Measurements from ENCODE around the gene HS3ST1.

The HS3ST1 gene

DNA sequence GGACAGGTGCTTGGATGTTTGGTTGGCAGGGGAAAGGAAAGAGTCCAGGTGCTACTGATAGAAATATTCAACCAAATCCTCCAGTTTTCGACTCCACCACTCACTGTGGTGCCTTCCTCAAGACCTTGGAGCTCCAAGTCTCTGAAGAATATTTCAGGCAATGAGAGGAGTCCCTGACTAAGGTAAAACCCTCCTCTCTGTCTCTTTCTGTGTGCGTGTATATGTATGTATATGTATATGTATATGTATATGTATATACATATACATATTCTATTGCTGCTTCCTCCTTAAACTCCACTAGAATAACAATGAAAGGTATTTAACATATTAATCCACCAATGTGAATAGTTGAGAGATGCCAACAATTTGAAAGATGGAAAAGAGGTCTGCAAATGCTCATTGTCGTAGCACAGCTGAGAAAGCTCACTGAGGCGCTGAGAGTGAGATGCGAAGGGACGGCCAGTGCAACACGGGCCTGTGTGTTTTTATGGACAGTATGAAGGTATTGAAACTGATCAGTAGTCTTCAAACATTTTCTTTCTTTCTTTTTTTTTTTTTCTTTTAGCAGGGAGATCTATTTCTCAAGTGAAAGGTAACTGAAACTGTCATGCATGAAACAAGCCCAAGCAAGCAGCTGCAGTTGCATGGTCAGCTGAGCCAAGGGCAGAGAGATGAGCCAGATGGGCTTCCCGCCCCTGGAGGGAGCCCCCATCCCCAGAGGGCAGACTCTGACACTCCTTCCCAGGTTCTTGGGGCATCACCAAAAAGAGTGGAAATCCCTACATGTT is 41.1 kb upstream of the HS3ST1 start:
- TF ChIP-seq, protein P1, sequence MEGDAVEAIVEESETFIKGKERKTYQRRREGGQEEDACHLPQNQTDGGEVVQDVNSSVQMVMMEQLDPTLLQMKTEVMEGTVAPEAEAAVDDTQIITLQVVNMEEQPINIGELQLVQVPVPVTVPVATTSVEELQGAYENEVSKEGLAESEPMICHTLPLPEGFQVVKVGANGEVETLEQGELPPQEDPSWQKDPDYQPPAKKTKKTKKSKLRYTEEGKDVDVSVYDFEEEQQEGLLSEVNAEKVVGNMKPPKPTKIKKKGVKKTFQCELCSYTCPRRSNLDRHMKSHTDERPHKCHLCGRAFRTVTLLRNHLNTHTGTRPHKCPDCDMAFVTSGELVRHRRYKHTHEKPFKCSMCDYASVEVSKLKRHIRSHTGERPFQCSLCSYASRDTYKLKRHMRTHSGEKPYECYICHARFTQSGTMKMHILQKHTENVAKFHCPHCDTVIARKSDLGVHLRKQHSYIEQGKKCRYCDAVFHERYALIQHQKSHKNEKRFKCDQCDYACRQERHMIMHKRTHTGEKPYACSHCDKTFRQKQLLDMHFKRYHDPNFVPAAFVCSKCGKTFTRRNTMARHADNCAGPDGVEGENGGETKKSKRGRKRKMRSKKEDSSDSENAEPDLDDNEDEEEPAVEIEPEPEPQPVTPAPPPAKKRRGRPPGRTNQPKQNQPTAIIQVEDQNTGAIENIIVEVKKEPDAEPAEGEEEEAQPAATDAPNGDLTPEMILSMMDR (IDR thresholded peaks at IDR 0.05) = no peak

DNA sequence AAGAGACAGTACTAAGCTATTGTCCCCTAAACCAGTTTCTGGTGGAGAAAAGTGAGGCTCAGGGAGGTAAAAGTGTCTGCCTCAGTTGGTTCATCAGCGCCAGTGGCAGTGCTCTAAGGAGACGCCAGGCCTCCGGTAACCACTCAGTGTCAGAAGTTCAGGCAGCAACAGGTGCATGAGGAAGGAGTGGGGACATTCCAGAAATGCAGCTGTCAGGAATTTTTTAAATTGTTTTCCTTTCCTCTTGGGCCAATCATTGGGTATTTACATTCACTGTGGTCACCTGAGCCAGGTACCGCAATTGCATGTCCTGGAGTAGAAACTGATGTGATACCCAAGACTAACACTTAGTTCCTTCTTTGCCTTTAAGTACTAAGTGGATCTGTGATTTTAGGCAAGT is 40.2 kb upstream of the HS3ST1 start:
- TF ChIP-seq, protein P1 (IDR thresholded peaks at IDR 0.05) = no peak

DNA sequence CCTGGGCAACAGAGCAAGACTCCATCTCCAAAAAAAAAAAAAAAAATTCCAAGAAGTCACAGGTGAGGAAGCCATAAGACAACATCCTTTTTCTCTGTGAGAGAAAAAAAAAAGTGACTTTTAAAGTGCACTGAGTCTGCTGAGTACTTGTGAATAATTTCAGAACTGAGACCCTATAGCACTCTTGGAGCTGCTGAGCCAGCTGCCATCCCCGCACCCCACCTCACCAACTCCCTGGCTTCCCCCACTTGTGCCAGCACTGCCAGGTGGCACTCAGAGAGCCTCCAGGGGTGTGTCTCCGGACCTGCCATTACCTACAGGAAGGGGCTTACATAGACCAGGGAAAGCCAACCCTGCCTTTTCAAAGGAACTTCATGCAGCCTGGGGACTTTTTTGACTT is 39.2 kb upstream of the HS3ST1 start:
- TF ChIP-seq, protein P1 (IDR thresholded peaks at IDR 0.05) = no peak

DNA sequence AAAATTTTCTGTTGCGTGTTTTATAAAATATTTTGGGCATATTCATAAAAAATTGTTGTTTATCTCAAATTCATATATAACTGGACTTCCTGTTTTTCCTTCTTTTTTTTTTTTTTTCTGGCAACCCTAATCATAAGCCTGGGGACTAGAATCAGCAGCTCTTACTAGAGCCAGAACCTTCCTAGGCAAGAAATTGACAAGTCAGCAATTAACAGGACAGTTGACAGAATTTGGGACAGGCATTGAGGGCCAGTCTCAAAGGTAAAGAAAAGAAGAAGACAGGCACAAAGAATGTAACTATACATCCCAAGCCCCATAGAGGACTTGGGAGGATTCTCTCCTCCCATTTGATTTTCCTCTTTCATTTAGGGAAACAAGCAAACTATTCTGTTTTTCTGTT is 35.0 kb upstream of the HS3ST1 start:
- TF ChIP-seq, protein P1 (IDR thresholded peaks at IDR 0.05) = no peak

DNA sequence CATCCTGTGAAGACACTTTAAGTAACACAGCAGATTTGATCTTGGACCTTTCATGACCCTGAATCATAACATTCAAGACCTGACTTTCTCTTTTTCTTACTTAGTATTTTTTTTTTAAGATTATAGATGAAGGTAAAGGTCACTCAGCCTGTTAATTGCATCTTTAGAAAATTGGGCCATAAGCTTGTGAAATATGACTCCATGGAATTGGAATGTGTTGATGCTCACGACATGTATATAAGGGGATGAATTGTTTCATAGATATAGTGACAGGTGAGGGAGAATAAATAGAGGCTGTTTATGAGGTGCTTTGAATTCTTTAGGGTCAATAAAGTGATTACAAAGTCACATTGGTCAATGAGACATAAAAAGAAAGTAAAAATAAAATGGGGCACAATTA is 27.7 kb upstream of the HS3ST1 start:
- TF ChIP-seq, protein P1 (IDR thresholded peaks at IDR 0.05) = no peak

DNA sequence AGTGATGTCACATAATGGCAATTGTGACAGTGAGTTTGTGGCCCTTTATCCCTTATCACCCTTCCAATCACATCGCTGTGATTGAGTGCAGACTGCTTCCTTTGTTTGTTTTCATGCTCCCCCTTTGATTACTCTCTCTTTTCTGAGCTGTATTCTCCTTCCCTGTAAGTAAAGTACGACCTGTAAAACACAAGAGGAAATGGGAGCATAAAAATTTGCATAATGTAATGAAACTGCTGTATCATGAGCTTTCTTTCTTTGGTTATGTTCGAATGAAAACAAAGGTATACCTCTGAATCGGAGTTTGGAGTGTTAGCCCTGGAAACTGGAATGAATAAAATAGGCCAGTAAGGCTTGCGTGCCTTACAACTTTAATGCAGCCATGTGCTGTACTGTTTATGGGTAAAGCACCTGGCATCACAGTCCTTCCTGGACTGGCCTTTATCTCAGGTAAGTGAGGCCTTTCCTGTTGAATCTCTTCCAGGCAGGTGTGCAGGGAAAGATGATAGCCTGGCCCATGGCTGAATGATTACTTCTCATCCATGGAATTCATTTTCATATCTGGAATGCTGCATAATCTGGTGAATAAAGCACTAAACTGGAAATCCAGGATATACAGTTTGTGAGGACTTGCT is 26.6 kb upstream of the HS3ST1 start:
- TF ChIP-seq, protein P1 (IDR thresholded peaks at IDR 0.05) = no peak

DNA sequence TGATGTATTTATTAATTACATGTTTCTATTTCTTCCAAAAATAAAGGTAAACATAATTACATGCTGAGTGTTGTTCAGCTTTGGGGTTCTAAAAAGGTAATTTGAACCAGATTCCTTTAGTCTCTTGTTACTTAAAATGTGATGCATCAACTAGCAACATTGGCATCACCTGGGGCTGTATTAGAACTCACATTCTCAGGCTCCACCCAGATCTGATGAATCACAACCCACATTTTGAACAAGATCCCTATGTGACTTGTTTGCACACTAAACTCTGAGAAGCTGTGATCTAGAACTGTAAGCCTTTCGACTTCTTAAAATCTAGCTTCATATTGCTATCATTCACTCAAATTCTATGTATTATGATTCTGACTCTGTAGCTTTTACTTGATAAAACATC is 23.0 kb upstream of the HS3ST1 start:
- TF ChIP-seq, protein P1 (IDR thresholded peaks at IDR 0.05) = no peak
